ENCODE results near the gene FAM236D.
"Not testable (repeated sequence)": the region's sequence is repeated elsewhere in the genome, so short reads cannot be mapped to it uniquely, and the experiment has no call there.

FAM236D gene

DNA sequence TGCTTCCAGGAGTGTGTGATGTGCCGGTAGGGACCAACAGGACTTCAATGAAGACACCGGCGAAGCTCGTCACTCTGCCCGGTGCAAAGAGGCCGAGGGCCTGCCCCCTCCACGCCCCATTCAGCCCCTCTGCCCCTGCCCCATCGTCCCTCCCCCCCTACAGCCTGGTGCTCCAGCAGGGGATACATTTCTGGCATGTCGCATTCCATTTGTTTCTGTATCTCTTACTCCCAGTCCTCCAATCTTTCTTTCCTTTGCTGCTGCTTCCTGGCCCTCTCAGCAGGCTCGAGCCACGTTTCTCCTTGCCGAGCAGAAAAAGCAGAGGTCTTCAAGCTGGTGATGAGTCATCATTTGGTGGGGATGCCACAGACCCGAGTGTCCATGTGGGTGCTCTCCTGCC is at the start of gene FAM236D:
Gene FAM236D (minus strand): TSS at position 101 of the 400 bp plus-strand sequence. CDS start 100 bp downstream, at position 1.
- DNase-seq (ENCODE audit: low read depth in 2 of 2): not testable (repeated sequence)

DNA sequence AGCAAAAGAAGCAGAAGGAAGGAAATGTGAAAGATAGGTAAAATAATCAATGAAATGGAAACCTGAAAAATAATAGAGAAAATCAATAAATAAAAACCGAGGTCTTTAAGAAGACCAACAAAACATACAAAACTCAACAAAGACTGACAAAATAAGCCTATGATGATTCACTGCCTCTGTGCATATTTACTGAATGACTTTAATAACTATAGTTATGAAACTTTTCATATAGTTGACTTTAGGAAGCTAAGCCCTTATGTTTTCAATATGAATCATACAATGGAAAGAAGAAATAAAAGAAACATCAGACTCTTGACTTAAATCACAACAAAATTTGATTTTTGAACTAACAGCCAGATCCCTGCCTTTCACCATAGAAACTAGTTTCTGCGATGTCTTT is 29.5 kb upstream of the FAM236D start:
- not testable (repeated sequence) for DNase-seq (ENCODE audit: low read depth in 2 of 2)

DNA sequence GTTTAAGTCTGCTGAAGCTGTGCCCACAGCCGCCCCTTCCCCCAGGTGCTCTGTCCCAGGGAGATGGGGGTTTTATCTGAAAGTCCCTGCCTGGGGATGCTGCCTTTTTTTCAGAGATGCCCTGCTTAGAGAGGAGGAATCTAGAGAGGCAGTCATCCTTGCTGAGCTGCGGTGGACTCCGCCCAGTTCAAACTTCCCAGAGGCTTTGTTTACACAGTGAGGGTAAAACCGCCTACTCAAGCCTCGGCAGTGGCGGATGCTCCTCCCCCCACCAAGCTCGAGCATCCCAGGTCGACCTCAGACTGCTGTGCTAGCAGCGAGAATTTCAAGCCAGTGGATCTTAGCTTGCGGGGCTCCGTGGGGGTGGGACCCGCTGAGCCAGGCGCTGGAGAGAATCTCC is 22.7 kb upstream of the FAM236D start:
- DNase-seq (ENCODE audit: low read depth in 2 of 2): not testable (repeated sequence)

DNA sequence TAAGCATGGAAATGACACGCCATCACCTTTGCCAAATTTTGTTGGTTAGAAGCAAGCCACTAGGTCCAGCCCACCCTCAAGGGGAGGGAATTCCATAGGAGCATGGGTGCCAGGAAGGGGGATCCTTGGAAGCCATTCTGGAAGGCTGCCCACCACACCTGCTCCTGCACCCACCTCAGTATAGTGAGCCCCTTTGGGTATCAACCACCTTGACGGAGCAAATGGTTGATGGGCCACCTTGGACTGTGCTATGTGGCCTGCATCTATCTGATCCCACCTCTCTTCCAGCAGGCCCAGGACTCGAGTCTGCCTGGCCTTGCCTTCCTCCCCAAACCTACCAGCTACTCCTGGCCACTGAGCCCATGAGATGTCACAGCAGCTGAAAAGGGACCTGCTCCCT is 17.6 kb downstream of the FAM236D start:
- not testable (repeated sequence) for DNase-seq (ENCODE audit: low read depth in 2 of 2)

DNA sequence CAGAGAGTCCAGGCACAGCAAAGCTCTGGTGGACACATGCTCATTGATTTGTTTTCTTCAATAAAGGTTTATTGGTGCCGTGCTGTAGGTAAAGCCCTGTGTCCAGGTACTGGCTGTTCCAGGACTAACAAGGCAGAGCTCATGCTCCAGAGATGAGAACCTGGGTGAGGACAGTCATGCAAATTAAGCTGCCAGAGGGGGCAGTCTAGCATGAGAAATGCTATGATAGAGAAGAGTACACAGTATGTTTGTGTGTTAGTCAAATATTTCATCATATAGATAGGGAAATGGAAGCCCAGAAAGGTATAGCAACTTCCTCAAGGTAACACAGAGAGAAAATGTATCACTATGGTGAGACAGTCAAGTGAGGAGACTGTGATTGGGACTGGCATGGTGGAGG is 19.9 kb downstream of the FAM236D start:
- DNase-seq (ENCODE audit: low read depth in 2 of 2): not testable (repeated sequence)

DNA sequence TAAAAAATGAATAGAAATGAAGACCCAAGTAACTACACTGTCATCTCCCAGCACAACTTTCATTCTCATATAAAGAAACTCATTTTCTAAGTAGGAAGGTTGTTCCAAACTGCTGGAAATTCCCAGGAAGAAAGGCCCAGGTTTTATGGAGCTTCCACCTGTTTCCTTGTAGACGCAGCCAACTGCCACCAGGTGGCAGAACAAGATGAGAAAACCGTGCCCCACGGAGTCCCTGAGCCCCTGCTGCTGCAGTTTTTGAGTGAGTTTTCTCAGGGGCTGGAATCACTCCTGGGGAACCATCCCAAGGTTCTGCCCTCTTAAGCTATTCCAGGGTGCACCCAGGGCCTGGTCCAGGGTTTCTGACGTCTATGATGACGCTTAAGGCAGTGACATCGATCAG is 24.0 kb downstream of the FAM236D start:
- DNase-seq (ENCODE audit: low read depth in 2 of 2): not testable (repeated sequence)

DNA sequence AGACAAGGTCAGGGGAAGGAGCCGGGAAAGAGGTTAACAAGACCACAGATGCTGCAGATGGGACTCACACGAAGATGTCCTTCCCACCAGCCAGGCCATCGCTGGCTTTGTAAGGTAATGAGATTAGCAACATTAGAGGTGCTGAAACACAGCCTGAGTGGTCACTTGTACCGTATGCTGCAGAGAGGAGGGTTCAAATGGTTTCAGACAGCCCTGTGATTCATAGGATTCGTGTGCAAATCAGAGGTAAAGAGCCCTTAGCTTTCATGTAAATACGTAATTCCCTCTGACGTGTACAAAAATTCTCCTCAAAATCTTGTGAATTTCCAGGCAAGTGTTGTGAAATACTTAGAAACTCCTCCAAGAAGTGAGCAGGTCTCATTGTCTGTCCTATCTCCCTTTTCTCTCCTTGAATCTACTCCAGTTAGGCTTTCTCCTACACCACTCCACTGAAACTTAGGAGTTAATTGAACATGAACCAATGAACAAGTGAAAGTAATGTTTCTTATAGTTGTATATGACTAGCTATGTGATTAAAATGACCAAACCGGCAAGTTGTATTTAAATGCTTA is 24.6 kb downstream of the FAM236D start:
- not testable (repeated sequence) for DNase-seq (ENCODE audit: low read depth in 2 of 2)

DNA sequence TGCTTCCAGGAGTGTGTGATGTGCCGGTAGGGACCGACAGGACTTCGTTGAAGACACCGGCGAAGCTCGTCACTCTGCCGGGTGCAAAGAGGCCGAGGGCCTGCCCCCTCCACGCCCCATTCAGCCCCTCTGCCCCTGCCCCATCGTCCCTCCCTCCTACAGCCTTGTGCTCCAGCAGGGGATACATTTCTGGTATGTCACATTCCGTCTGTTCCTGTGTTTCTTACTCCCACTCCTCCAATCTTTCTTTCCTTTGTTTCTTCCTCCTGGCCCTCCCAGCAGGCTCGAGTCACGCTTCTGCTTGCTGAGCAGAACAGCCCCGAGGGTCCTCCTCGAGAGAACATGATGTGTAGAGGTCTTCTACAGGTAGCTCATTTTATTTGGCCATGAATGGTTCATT is 25.4 kb downstream of the FAM236D start, which contains the start of gene FAM236B:
Gene FAM236B (minus strand): TSS at position 101 of the 400 bp plus-strand sequence. CDS start 100 bp downstream, at position 1.
- DNase-seq (ENCODE audit: low read depth in 2 of 2): not testable (repeated sequence)

DNA sequence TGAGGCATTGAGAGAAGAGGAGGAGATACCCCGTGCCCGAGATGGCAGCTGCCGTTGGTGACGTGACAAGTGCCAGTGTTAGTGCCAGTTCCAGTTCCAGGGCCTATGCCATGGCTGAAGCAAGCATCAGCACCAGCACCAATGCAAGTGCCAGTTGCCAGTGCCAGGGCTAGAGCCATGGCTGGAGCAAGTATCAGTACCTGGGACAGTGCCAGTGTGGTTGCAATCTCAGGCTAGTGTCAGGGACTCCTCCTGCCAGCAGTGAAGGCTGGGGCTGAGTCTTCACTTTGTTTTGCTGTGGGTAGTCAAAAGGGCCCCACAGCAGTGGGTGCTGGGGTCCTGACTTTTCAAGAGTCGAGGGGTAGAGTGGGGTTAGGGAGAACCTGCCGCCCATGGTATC is 29.9 kb downstream of the FAM236D start:
- DNase-seq (ENCODE audit: low read depth in 2 of 2): not testable (repeated sequence)

DNA sequence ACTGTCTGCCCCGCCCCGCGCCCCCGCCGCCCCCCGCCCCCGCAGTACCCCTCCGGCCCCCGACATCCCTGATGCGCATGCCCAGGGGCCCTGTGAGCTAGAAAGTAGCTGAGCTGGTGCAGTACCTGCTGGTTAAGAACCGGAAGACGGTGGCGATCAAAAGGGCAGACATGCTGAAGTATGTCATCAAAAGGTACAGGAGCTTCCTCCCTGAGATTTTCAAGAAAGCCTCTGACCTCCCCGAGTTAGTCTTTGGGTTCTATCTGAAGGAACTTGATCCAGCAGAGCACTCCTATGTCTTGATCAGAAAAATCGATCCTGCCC is 30.6 kb downstream of the FAM236D start:
- DNase-seq (ENCODE audit: low read depth in 2 of 2): not testable (repeated sequence)

DNA sequence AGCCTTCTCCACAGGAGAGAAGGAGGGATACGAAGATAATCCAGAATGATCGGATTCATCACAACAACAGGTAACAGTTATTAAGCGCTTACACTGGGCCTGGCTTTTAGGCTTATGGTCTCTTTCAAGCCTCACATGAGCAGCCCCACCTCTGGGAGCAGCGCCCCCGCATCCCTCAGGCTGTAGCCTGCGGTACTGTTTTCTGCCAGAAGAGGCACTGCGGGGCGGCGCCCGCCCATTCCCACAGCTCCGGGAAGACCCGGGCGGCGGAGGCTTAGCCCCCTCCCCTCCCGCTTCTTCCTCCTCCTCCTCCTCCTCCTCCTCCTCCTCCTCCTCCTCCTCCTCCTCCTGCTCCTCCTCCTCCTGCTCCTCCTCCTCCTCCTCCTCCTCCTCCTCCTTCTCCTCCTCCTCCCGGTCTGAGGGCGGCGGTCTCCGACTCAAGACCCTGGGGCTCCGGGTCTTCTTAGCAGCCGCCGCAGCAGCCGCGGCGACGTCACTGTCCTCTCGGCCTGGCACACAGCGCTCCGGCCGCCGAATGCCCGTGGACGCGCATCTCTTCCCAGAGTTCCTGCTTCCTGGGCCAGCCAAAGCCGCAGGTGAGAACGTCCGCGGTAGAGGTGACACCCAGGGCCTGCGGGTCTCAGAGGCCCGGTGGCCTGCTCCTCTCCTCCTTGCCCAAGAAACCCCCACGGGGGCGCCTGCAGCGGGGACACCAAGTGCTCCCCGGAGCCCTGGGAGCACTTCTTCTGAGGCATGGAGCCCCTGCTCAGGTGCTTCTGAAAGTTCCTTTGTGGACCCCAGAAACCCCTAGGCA is 31.1 kb downstream of the FAM236D start, which contains the start of gene DMRTC1B:
Gene DMRTC1B (plus strand): TSS at position 238 of the 814 bp plus-strand sequence. CDS start 68,246 bp downstream, outside the sequence.
- DNase-seq (ENCODE audit: low read depth in 2 of 2): not testable (repeated sequence)

DNA sequence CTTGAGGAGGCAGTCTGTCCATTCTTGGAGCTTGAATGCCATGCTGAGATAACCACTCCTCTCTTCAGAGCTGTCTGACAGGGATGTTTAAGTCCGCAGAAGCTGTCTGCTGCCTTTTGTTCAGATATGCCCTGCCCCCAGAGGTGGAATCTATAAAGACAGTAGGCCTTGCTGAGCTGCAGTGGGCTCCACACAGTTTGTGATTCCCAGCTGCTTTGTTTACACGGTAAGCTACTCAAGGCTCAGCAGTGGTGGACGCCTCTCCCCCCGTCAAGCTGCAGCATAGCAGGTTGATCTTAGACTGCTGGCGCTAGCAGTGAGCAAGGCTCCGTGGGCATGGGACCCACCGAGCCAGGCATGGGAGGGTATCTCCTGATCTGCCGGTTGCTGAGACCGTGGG is 47.6 kb downstream of the FAM236D start:
- not testable (repeated sequence) for DNase-seq (ENCODE audit: low read depth in 2 of 2)
